HG03103 (cell line): ENCODE results near the gene CUL4A.
"Not testable (repeated sequence)": the region's sequence is repeated elsewhere in the genome, so short reads cannot be mapped to it uniquely, and the experiment has no call there.

ENCODE experiments used
- ATAC-seq: cut with Tn5 transposase; IDR thresholded peaks from one replicate; pipeline ENCODE4 v1.9.1; 2021; ENCODE audit warnings: low read depth; ENCODE audit not compliant: unreplicated experiment

The CUL4A gene

DNA sequence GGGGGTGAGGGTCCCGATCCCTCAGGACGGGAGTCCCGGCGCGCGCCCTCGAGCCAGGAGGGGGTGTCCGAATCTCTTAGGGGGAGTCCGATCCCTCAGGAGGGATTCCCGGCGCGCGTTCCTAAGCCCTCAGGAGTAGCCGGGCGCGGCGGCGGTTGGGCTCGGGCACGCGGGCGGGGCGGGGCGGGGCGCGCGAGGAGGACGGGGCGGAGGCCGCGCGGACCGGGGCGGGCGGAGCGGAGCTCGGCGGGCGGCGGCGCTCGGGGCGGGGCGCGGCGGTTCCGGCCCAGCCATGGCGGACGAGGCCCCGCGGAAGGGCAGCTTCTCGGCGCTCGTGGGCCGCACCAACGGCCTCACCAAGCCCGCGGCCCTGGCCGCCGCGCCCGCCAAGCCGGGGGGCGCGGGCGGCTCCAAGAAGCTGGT, at the start of gene CUL4A:
Gene CUL4A, plus strand, starts transcription at position 278 of the 423 bp plus-strand sequence. Its CDS starts 15 bp downstream, at position 293.
- peak; percentile 27 for ATAC-seq

DNA sequence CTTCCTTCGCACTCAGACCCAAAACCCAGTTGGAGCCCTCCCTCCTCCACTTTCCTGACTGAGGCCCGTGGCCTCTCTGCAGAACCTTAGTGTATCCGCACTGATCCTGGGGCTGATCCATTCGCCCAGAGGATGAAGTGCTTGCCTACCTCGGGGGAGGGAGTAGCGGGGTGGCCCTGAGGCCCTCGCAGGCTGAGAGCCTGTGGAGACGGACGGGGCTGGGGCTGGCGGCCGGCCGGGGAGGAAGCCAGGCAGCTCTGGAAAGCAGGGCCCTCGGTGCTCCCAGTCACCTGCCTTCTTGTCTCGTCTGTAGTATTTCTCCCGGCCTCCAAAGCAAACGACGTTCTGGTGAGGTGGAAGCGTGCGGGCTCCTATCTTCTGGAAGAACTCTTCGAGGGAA, 49.7 kb upstream of the CUL4A start:
- ATAC-seq = no peak

DNA sequence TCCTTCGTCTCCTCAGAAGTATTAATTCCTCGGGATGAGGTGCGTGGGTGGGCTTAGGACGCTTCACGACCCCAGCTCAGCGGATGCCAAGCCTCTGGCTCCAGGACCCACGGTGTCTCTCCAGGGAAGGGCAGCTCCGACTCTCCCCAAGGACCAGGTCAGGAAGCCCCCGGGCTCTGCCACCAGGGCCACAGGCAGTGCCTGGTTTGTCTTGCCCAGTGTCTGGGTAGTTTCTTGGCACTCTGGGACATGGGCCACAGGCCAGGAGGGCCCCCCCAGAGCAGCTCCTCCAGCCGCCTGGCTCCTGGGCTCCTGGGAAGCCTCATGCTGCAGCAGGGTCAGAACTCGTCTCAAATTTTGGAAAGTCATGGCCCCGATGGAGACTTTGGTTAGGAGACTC, 48.4 kb upstream of the CUL4A start:
- ATAC-seq = no peak

DNA sequence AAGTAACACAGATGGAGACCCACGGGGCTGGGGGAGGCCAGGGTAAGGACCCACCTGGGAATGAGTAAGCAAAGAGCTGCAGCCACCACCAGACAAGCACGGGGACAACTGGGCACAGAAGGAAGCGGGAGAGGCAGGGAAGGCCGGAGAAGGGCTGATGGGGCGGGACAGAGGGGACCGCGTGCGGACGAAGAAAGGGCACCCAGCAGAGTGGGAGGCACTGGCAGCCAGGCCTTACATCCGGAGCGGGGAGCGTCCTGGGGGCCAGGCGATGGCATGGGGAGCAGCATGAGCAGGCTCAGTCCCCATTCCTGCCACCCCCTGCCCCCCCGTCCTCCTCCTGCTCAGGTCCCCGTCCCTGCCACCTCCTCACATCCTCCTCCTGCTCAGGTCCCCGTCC, 48.0 kb upstream of the CUL4A start:
- ATAC-seq = no peak

DNA sequence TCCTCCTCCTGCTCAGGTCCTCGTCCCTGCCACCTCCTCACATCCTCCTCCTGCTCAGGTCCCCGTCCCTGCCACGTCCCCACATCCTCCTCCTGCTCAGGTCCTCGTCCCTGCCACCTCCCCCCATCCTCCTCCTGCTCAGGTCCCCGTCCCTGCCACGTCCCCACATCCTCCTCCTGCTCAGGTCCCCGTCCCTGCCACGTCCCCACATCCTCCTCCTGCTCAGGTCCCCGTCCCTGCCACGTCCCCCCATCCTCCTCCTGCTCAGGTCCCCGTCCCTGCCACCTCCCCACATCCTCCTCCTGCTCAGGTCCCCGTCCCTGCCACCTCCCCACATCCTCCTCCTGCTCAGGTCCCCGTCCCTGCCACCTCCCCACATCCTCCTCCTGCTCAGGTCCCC, 47.4 kb upstream of the CUL4A start:
- ATAC-seq = not testable (repeated sequence)

DNA sequence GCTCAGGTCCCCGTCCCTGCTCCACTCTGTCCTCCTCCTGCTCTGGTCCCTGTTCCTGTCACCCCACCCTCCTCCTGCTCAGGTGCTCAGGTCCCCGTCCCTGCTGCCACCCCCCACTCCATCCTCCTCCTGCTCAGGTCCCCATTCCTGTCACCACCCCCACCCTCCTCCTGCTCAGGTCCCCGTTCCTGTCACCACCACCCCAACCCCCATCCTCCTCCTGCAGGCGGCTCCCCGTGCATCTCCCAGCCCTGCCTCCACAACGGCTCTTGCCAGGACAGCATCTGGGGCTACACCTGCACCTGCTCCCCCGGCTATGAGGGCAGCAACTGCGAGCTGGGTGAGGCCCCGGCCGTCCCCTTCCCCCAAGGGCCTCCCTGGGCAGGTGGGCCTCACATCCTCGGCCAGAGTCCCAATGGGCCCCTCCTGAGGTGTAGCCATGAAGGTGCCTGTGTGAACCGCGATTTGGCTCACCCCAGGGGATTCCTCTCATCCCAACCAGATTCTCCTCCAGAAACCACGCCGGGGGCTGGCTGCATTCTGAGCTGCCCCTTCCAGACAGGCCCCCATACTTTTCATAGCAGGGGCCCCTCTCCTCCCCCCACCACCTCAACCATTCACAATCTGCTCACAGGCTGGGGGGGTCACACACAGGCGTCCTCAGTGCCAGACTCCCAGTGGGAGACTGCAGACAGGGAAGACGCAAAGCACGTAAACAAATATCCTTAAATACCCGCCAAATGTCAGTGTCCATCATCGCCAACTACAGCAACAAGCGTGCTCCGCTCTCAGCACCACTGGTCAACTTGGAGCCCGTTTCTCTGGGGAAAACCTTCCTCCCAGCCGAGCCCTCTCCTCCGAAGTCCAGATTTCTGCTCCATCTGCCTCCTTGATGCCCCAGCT, 46.4 kb upstream of the CUL4A start:
- no peak for ATAC-seq

DNA sequence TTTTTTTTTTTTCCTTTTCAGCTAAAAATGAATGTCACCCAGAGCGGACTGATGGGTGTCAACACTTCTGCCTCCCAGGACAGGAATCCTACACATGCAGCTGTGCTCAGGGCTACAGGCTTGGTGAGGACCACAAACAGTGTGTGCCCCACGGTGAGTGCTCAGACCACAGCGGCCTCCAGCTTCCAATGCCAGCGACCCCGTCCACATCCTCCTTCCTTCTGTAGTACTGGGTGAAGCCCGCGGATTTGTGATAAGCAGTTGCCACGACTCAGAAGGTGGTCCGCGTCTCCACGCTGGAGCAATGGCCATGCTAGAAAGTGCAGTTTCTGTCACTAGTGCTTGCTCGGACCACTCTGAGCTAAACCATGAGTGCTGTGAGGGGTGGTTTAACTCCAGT, 44.9 kb upstream of the CUL4A start:
- no peak for ATAC-seq

DNA sequence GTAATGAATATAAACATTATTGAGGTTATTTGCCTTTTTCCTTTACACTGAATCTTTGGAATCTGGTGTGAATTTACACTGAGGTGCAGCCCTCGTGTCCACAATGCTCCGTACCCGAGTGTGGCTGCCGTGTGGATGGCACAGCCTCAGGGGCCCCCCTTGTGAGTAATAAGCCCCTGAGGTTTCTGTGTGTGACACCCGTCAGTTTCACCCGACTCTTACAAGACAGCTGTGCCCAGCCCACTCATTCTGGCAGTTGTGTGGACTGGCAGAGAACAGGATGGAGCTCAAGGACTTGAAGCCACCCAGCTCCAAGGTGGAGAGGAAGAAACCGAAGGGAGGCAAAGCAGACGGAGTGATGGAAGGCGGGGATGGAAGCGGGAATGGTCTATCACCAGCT, 43.1 kb upstream of the CUL4A start:
- ATAC-seq = no peak

DNA sequence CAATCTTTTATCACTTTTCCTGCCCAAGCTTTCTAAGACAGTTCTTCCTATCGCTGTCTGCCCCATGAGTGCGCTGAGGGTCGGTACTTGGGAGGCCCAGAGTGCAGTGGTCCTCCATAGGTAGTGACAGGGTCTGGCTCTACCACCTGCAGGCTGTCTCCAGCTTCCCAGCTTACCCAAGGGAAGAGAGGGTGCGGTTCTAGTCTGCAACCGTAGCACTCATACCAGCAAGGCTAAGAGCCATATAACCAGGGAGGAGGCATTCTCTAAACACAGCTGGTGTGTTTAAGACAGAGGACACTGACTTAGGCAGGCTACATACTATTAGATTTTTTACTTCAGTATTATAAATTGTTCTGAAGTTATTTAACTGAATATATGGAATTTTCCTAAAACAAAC, 42.7 kb upstream of the CUL4A start:
- ATAC-seq = no peak

DNA sequence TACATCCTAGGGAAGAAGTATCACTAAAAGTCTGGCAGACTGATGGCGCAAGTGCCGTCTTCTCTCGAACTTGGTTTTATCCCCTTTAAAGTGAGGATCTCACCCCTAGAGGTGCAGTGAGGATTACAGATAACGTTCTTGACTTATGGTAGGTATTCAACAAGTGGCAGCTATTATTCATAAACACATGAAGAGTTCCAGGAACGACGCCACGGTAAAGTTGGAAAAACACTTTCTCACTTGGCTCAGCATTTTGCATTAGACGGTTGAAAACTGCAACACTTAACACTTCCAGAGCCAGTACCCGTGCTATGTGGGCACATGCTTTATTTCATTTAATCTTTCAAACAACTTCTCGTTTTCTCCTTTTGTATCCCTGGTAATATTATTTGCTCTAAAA, 42.3 kb upstream of the CUL4A start:
- no peak for ATAC-seq

DNA sequence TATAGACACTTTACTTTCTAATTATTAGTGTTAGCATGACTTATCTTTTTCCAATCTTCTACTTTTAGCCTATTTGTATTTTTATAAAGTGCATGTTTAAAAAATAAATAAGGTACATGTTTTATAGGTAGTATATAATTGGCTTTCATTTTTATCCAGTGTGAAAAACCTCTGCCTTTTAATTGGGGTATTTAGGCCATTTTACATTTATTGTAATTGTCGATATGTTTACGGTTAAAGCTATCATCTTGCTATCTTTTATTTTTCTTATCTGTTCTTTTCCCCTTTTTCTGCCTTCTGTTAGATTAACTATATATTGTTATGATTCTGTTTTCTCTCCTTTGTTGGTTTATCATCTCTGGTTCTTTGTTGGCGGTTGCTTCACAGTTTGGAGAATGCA, 41.8 kb upstream of the CUL4A start:
- ATAC-seq = no peak

DNA sequence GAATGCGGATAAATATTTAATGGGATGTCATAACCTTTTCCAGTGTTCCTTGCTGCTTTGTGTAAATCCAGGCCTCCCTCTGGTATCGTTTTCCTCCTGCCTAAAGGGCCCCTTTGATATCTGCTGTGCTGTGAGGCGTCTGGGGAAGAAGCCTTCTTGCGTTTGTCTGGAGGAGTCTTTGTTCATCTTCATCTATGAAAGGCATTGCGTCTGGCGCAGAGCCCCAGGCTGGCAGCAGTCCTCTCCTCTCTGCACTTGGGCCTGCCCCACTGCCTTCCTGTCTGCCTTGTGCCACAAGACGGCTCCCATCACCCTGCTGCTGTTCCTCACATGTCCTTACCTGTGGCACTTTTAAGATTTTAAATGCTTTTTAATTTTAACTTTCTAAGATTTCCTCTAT, 41.2 kb upstream of the CUL4A start:
- ATAC-seq = no peak

DNA sequence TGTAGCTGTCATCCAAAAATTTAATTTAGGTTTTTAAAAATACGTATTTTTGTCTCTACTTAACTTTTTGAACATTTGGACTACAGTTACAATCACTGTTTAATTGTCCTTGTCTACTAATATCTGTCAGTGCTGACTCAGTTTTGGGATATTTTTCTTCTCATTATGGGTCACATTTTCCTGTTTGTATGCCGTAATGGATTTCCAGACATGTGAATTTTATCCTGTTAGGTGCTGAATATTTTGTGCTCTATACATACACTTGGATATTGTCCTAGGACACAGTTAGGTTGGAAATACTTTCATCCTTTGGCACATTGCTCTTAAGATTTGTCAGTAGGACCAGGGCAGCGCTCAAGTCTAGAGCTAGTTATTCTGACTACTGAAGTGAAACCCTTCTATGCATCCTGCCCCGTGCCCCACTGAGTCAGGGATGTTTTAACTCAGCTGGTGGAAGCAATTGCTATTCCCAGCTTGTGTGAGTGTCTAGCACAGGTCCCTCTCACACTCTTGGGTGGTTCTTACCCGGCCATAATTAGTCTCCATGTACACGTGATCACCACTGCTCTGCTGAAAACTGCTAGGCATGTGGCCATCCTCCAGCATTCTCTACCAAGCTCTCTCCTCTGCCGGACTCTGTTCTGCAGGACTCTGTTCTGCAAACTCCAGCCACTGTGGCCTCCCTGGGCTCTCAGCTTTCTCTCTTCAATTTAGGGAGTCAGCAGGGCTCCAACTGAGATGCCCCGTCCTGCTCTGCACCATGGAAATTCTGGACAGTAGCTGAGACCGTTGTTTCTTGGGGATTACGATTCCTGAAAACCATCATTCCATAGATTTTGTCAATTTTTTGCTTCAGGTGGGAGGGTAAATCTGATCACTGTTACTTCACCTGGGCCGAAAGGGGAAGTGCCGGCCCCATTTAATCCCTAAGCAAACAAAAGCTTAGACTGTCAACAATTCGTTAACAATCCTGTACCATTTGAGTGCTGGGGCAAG, 39.8 kb upstream of the CUL4A start:
- ATAC-seq = no peak

DNA sequence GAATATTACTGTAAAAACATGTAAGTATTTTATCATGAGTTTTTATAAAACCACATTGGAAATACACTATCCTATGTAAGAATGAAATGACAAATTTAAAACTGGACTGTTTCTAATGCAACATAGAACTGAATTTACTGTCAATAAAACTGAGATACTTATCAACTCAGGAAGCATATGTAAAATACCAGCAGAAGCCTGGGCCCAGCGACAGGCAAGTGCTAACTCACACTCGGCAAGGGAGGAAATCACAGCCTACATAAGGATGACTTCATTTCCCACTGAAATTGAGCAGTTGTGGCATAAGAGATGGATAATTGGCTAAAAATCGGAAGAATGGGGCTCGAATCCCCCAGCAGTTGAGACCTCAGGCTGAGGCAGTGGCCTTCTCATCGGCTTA, 38.9 kb upstream of the CUL4A start:
- ATAC-seq = no peak

DNA sequence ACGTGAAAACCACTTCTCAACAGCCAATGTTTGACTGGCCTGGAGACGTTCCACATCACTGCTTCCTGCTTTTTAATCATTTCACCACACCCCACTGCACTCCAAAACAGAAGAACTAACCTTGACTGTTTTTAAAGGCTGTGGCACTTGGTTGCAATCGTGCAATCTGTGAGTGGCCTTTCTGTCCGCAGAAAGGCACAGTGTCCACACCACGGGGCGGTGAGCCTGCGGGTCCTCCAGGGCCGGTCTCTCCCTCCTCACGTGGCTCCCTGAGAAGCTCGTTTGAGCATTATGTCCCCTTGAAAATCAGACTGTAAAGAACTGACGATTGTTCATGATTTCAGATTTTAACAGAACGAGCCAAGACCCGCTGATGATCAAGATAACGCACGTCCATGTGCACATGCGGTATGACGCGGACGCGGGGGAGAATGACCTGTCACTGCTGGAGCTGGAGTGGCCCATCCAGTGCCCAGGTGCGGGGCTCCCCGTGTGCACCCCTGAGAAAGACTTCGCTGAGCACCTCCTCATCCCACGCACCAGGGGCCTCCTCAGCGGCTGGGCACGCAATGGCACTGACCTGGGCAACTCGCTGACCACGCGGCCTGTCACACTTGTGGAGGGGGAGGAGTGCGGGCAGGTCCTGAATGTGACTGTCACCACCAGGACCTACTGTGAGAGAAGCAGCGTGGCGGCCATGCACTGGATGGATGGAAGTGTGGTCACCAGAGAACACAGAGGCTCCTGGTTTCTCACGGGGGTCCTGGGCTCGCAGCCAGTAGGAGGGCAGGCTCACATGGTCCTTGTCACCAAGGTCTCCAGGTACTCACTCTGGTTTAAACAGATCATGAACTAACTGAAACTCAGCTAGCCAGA, 37.9 kb upstream of the CUL4A start:
- ATAC-seq = no peak

DNA sequence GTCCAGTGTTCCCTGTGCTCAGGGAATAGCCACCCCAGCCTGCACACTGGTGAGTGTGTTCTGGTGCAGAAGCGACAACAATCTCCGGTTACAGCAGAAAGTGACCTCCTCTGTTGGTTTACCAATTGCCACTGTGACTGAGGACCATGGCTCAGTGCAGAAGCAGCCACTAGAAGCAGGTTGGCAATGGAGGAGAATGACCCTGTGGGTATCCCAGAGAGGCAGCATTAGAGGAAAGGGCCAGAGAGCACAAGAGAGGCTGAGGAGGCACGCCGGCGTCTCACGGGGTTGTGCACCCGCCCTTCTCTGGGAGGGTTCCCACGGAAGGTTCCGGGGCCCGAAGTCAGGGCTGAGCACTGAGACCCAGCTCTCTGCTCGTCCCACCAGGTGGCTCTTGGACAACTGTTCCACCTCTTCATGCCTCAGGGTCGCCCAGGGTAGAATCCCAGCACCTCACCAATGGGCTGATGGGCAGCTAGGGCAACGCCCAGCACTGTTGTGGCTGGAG, 36.9 kb upstream of the CUL4A start:
- no peak for ATAC-seq

DNA sequence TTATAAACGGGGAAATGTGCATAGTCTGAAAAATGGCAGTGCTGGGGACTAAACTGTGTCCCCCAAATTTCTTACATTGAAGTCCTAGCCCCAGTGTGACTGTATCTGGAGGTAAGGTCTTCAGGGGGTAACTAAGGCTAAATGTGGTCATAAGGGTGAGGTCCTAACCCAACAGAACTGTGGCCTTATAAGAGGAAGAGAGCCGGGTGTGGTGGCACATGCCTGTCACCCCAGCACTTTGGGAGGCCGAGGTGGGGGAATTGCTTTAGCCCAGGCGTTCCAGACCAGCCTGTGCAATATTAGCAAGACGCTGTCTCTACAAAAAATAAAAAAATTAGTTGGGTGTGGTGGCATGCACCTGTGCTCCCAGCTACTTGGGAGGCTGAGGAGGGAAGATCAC, 33.1 kb upstream of the CUL4A start:
- ATAC-seq = no peak

DNA sequence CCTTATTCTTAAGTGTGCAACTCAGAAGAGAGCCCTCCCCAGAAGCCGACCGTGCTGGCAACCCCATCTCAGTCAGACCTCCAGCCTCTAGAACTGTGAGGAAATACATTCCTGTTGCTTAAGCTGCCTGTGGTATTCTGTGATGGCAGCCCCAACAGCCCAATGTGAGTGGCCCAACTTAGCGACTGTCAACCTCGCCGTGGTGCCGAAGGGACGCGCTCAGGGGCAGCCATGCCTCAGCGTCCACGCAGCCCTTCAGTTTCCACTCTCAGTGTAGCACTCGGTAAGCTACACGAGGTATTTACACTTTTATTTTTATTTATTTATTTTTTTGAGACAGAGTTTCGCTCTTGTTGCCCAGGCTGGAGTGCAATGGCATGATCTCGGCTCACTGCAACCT, 32.6 kb upstream of the CUL4A start:
- ATAC-seq = no peak

DNA sequence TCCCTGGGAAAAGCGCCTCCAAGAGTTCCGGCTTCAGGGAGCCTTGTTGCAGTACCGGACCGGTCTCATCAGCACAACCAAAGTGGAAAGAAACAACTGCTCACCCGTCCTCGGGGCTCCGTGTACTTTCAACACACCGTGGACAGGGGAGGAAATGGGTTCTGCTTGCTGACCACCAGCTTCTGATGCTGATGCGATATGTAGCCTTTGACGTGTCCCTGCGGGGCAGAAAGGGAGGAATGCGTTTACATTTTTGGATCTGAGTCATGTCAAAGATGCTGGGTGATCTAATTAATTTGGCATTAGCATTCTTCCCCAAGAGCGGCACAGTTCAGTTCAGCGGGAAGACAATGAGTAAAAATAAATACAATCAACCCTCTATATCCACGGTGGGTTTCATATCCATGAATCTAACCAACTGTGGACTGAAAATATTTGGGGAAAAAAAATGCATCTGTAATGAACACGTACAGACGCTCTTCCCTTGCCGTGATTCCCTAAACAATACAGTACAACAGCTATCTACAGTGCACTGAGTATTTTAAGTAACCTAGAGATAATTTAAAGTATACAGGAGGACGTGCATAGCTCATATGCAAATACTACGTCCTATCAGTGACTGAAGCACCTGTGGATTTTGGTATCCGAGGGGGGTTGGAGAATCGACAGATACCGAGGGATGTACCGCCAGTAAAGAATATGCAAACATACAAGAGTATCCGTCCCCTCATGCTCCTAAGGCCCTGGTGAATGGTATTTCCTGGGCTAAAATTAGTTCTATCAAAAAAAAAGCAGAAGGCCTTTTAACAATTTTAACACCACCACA, 31.1 kb upstream of the CUL4A start:
- no peak for ATAC-seq

DNA sequence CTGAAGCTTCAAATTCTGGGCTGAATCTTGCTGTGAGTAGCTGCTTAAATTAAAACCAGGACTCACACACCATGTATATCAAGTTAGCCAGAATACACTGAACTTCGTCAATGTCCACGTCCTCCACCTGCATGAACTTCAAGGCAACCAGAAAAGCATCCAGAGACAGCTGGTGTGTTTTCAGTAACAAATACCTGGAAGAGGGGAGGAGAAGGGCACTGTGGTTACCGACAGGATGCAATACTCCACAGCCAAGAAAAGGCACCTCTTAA, 30.6 kb upstream of the CUL4A start:
- ATAC-seq = no peak
